ENCODE results near the gene NFKBIZ.

- TF ChIP-seq EZH2phosphoT487 (IDR thresholded peaks at IDR 0.05; ENCODE audit: insufficient read depth, low read depth), result no peak
- TF ChIP-seq EZH2 (IDR thresholded peaks at IDR 0.05; ENCODE audit: insufficient read depth, poor library complexity, severe bottlenecking), result no peak
These were observed 6.4 kb upstream of the NFKBIZ start for GRCh38 chr3:101842935-101843330.

All from GM23248 (cell line).